ENCODE data around the gene CLBA1. TPM values are rescaled to one million over a fixed set of nuclear protein-coding genes. Genes with fewer than 3 reads are reported as not detected.

The CLBA1 gene
- total RNA-seq, 1 experiment from 2014 or later: 14.8 TPM

GRCh38 chr14:105026033-105026785 is 40.6 kb downstream of the CLBA1 start:
- Histone ChIP-seq H2AFZ (ENCODE audit: low read depth, low read length, poor library complexity, severe bottlenecking) (no peak overlapping the region), H3K27ac (ENCODE audit: low read depth, low read length) (no peak overlapping the region), H3K79me2 (ENCODE audit: insufficient read depth, low read length) (peaks cover 12% of the 10 kb centered on the region), H3K36me3 (ENCODE audit: control insufficient read depth in 1 of 2, insufficient read depth in 2 of 2, low read length in 2 of 2) (no peaks in the 10 kb centered on the region), H3K4me1 (ENCODE audit: control insufficient read depth in 1 of 2, insufficient read depth in 2 of 2, low read length in 2 of 2) (peaks cover 31 to 63% of the 10 kb centered on the region in 2 experiments), H3K4me2 (ENCODE audit: low read length) (peak overlapping the region; percentile 94), H3K4me3 (replicated peaks in 1 of 2; ENCODE audit: low read depth in 1 of 2, low read length in 2 of 2) (no peak overlapping the region), H3K9ac (ENCODE audit: low read length) (no peak overlapping the region), H3K27me3 (ENCODE audit: insufficient read depth, low read length) (no peaks in the 10 kb centered on the region), H3K9me3 (ENCODE audit: control insufficient read depth in 1 of 2, insufficient read depth in 1 of 2, low read depth in 1 of 2, low read length in 2 of 2) (no peaks in the 10 kb centered on the region), H4K20me1 (ENCODE audit: insufficient read depth) (no peaks in the 10 kb centered on the region), H3K9me2 (ENCODE audit: insufficient read depth) (no peaks in the 10 kb centered on the region)
- ATAC-seq: no peak
- POLR2A ChIA-PET: interaction anchor here (0.8 to 0.9 kb wide), 2 partner anchors 41 to 52 kb away, joined by 3 to 5 read pairs; partner anchors contain the start of gene CLBA1
- no peak for TF ChIP-seq ZNF274 (IDR thresholded peaks at IDR 0.05; ENCODE audit: low read depth, low read length)
- TF ChIP-seq EZH2 (IDR thresholded peaks at IDR 0.05): no peak
- no peak for TF ChIP-seq EGR1 (IDR thresholded peaks at IDR 0.05; ENCODE audit: low read depth)
- no peak for TF ChIP-seq CEBPB (IDR thresholded peaks at IDR 0.05; ENCODE audit: low read depth)
- no peak for TF ChIP-seq POLR2AphosphoS5 (IDR thresholded peaks at IDR 0.05; ENCODE audit: low read depth, low read length)
- TF ChIP-seq ZFX (IDR thresholded peaks at IDR 0.05): no peak
- no peak for TF ChIP-seq TCF7L2 (IDR thresholded peaks at IDR 0.05; ENCODE audit: borderline replicate concordance, extremely low read depth, insufficient read depth, insufficient read length)
- TF ChIP-seq FOSL1 (IDR thresholded peaks at IDR 0.05; ENCODE audit: low read depth): peak; percentile 34; the same call in 1 of the 2 replicates
- TF ChIP-seq JUND (IDR thresholded peaks at IDR 0.05): 0 out of 2 replicates have a peak, but pooled peaks have one; percentile 8
- TF ChIP-seq, protein P1, sequence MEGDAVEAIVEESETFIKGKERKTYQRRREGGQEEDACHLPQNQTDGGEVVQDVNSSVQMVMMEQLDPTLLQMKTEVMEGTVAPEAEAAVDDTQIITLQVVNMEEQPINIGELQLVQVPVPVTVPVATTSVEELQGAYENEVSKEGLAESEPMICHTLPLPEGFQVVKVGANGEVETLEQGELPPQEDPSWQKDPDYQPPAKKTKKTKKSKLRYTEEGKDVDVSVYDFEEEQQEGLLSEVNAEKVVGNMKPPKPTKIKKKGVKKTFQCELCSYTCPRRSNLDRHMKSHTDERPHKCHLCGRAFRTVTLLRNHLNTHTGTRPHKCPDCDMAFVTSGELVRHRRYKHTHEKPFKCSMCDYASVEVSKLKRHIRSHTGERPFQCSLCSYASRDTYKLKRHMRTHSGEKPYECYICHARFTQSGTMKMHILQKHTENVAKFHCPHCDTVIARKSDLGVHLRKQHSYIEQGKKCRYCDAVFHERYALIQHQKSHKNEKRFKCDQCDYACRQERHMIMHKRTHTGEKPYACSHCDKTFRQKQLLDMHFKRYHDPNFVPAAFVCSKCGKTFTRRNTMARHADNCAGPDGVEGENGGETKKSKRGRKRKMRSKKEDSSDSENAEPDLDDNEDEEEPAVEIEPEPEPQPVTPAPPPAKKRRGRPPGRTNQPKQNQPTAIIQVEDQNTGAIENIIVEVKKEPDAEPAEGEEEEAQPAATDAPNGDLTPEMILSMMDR (IDR thresholded peaks at IDR 0.05 in 2 of 3, conservative IDR thresholded peaks at IDR 0.05 in 1 of 3; ENCODE audit: borderline replicate concordance in 1 of 3, insufficient read depth in 1 of 3, low read depth in 2 of 3, low read length in 2 of 3): no peak
- TF ChIP-seq ZBTB33 (IDR thresholded peaks at IDR 0.05; ENCODE audit: extremely low read depth, insufficient replicate concordance, low read length): no peak
- TF ChIP-seq RAD21 (IDR thresholded peaks at IDR 0.05; ENCODE audit: low read depth): no peak
- TF ChIP-seq POLR2A (IDR thresholded peaks at IDR 0.05; ENCODE audit: borderline replicate concordance, extremely low read depth, insufficient read depth, insufficient read length): no peak
- TF ChIP-seq SP1 (IDR thresholded peaks at IDR 0.05; ENCODE audit: low read depth): no peak
- no peak for TF ChIP-seq EZH2phosphoT487 (IDR thresholded peaks at IDR 0.05; ENCODE audit: borderline replicate concordance)
- TF ChIP-seq SRF (IDR thresholded peaks at IDR 0.05; ENCODE audit: low read depth): no peak
- RAD21 ChIA-PET (ENCODE audit: low non-redundant PET in 1 of 2, low total read pairs in 2 of 2, uncharacterized antibody in 2 of 2, unreplicated experiment in 2 of 2): no interaction called here
- no TSS peak for BruUV-seq (replicated peaks)
- CTCF ChIA-PET: interaction anchor here (1.4 kb wide), 1 partner anchor 64 kb away, joined by 3 read pairs; no protein-coding TSS in a partner anchor
- intact Hi-C loops (cut with micrococcal nuclease): no loop called here
- DNase-seq (ENCODE audit: low read depth, low spot score): no peak

Data from HCT116 (cell line).